GM21390 (cell line): Measurements from ENCODE around the gene MARK4.
"Not testable (repeated sequence)": the region's sequence is repeated elsewhere in the genome, so short reads cannot be mapped to it uniquely, and the experiment has no call there.

Source experiments
- ATAC-seq: cut with Tn5 transposase; IDR thresholded peaks from one replicate; pipeline ENCODE4 v1.9.1; 2021; ENCODE audit not compliant: unreplicated experiment

Gene MARK4

DNA sequence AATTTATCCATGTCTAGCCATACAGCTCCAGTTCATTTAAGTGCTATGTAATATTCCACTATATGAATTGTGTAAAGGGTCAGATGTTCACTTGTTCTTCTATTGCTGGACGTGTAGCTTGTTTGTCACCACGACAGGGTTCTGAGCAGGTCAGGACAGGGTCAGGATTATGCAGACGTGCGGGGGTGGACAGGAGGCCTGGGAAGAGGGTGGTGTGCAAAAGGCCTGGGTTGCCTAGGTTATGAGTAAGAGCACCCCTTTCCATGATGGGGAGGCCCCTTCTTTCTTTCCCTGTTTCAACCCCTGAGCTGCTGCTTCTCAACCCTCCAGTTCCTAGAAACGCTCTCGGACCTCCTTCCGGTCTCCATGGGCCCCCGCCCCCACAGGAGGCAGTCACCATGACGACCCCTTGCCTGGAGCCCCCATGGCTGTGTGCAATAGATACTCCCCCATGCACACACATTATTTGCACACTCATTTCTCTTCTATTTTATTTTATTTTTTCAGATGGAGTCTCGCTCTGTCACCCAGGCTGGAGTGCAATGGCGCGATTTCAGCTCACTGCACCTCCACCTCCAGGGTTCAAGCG lies 7.8 kb upstream of the MARK4 start:
- ATAC-seq = no peak

DNA sequence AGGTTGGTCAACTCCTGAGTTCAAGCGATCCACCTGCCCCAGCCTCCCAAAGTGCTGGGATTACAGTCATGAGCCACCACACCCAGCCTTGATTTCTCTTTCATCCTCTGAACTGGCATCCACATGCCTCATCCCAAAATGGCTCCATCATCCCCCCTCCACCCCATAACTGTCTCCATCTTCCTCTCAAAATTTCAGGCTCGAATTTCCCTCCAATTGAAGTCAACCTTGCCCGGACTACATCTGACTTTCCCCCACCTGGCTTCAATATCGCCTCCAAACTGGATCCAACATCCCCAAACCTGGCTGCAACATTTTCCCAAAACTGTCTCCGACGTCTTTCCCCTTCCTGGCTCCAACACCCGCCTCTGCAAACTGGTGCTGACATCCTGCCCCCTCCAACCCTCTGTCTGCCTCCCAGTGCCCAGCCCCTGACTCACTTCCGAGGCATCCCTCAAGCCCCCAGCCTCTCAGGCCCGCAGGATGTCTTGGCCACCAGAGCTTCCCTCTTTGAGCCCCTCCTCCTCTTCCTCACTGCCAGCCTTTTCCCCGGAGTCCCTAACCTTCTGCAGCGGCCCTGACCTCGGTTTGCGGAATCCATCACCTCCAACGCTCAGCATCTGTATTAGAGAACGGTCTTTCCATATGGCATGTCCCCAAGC lies 6.8 kb upstream of the MARK4 start:
- ATAC-seq = no peak

DNA sequence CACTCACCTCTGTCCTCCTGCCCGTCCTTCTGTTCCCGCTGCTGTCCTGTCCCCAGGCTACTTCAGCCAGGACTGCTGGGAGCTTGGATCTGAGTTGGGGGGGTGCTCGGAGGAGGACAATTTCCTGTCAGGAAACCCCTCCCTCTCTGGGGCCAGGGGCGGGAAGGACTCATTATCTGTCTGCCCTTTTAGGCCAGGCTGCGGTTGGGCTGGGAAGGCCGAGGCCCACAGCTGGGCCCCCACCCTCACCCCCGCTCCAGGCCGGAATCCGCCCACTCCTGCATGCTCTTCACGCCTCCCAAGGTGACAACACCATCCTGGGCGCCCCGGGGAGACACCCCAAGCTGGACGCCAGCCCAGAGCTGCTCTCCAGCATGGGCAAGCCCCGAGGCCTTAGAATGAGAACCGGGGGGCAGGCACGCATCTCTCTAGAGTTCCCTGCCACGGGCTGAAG lies 5.7 kb upstream of the MARK4 start, which contains the start of gene EXOC3L2:
Gene EXOC3L2 (minus strand): TSS at position 74 of the 454 bp plus-strand sequence. CDS start 6,362 bp downstream, outside the sequence.
- ATAC-seq = no peak

DNA sequence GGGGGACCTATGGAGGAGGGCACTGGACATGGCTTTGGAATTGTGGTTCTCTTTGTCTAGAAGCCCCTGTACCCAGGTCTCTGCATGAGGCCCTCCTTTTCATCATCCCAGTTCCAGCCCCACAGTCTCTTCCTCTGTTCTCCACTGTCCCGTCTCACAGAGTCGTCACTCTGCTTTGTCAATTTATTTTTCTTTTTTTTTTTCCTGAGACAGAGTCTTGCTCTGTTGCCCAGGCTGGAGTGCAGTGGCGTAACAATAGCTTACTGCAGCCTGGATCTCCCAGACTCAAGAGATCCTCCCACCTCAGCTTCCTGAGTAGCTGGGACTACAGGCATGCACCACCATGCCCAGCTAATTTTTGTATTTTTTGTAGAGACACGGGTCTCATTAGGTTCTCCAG lies 5.2 kb upstream of the MARK4 start:
- no peak for ATAC-seq

DNA sequence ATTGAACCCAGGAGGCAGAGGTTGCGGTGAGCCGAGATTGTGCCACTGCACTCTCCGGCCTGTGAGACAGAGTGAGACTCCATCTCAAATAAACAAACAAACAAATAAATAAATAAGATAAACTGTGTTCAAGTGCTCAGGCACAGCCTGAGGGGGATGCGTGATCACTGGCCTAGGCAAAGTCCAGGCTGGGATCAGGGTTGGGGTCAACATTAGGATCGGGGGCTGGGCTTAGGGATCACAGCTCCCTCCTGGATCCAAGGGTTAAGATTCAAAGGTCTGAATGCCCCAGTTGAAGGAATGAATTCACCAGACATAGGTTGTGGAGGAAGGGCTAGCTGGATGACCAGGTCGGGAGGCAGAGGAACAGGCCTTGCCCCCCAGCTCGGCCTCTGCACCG lies 3.9 kb upstream of the MARK4 start:
- ATAC-seq = no peak

DNA sequence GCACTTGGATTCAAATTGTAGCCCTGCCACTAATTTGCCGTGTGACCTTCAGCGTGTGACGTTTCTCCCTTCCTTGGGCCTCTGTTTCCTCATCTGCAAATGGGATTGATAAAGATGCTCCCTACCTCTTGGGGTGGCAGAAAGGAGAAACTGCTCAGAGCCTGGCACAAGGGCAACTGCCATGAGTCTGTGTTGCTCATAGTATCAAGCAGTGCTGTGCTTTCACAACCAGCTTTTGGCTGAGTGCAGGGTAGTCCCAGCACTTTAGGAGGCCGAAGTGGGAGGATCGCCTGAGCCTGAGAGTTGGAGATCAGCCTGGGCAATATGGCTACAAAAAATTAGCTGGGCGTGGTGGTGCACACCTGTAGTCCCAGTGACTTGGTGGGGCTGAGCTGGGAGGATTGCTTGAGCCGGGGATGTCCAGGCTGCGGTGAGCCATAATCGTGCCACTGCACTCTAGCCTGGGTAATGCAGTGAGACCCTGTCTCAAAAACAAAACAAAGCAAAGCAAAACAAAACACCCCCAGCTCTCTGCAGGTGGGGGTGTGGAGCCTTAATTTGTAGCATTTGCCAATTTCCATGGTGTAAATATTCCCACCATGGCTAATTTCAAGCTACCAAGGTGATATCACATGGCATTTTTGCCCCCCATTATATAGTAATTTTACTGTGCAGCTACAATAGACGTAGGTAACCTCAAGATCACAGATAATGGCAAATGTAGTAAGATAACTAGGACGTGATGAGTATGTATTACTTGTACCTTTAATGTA lies 1.6 kb upstream of the MARK4 start:
- no peak for ATAC-seq

DNA sequence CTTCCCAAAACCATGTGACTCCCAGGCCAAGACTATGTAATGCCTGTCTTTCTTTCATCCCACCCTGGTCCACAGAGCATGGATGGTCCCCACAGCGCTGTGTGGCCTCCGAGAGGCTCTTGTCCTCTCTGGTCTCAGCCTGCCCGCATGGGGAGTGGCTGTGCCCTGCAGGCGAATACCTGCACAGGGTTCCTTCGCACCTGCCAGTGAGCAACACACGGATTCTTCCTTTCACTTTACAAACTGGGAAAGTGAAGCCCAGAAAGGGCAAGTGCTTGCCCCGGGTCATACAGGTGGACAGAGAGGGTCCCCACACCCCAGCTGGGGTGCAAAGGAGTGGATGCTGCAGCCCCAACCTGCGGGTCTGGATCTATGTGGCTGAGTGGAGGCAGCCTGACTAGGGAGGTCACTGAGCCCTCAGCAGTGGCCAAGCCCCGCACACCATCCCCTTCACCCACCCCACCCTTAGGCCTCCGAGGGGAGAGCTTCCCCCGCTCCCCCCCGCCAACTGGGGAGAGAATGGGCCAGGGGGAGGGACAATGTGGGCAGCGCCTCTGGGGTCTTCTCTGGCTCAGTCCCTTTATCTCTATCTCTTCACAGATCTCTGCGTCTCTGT lies 747 bp upstream of the MARK4 start:
- no peak for ATAC-seq

DNA sequence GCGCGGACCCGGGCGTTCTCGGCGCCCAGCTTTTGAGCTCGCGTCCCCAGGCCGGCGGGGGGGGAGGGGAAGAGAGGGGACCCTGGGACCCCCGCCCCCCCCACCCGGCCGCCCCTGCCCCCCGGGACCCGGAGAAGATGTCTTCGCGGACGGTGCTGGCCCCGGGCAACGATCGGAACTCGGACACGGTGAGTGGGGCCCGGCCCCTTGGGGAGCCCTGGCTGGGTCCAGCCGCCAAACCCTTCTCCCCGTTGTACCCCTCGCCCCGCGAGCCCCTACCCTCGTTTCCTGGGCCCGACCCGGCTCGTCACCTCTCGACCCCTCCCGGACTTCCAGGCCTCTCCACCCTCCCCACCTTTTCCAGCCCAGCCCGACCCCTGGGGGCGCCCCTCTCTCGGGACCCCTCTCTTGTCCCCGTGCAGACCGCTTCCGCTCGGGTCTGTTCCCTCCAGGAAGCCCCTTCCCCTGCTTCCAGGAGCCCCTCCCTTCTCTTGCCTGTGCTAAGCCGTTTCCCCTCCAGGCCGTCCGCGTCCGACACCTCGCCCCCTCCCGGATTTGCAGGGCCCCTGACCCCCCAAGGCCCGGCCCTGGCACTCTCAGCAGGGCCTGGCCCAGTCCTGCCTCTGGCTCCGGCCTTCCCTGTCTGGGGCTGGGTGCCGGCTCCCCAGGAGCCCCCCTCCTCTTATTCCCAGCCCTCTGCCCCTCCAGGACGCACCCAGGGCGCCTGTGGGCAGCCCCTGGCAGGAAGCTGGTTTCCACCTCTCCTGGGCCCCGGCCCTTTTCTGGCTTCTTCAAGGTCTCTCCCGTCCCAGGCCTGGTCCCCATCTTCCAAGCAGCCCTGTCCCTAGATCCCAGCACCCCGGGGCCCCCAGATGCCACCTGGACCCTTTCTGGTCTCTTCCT lies 632 bp downstream of the MARK4 start:
- no peak for ATAC-seq

DNA sequence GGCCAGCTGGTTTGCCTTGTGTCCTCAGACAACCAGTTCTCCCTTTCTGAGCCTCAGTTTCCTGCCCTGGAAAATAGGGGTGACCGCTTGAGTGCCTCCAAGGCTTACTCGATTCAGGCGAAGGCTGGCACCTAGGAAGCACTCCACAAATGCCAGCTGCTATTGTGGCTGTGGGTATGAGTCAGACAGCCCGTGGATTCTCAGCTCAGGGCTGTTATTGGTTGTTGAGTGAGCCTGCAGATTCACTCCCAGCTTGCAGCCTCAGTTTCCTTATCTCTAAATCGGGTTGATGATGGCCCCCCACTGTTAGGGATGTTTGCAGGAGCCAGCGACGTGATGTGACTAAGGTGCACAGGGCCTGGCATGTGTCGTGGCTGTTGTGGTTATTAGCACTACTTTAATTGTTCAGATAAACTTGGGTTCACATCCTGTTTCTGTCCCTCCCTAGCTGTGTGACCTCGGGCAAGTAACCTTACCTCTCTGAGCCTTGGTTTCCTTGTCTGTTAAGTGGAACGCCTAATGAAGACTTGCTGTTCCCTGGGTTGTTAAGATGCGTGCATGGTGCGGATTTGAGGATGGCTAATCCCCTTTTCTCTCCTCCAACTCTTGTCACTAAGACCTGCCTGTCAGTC lies 2.4 kb downstream of the MARK4 start:
- ATAC-seq = no peak

DNA sequence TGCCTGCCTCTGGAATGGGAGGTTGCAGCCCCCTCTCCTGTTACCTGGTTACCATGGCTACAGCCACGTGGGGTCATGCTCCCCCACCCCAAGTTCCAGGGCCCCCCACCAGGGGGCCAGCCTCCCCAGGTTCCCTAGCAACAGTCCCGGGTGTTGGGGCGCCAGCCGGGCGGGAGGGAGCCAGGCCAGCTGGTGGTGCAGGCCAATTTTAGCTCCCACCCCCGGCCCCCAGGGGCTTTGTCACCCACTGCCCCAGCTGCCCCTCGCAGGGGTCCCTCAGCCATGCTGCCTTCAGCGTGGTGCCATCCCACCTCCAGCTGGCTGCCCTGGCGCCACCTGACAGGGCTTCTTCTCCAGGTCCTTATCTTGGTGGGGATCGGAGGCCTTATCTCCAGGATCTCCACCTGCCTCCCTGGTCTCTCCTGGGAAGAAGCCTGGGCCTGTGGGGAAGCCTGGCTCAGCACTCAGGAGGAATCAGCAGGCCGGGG lies 3.0 kb downstream of the MARK4 start:
- no peak for ATAC-seq

DNA sequence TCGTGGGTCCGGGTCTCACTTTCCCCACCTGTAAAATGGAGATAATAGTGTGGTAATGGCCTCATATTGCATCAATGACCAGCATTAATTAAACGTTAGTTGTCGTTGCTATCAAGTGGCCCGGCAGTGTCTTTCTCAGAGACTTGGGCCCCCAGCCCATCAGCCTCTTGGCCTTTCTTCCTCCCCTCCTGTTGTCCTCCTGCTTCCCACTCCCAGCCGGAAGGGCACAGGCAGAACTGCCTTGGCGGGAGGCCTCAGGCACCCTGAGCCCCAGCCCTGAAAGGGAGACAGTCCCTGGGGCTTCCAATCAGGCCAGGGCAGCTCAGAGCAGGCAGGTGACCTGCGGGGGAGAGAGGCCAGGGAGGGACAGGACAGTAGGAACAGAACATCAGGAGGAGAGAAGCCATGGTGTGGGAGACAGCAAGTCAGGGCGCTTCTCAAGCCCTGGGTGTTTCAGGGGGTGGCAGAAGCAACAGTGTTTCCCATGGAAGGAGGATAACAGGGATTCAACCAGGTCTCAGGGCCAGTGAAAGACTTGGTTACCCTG lies 4.6 kb downstream of the MARK4 start:
- ATAC-seq = no peak

DNA sequence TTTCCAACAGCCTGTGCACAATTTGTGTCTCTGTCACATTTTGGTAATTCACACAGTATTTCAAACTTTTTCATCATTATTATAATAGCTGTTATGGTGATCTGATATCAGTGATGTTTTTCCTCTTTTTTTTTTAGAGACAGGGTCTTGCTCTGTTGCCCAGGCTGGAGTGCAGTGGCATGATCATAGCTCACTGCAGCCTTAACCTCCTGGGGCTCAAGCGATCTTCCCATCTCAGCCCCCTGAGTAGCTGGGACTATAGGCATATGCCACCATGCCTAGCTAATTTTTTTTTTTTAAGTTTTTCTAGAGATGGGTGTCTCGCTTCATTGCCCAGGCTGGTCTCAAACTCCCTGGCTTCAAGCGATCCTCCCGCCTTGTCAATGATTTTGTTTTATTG lies 5.8 kb downstream of the MARK4 start:
- ATAC-seq = no peak

DNA sequence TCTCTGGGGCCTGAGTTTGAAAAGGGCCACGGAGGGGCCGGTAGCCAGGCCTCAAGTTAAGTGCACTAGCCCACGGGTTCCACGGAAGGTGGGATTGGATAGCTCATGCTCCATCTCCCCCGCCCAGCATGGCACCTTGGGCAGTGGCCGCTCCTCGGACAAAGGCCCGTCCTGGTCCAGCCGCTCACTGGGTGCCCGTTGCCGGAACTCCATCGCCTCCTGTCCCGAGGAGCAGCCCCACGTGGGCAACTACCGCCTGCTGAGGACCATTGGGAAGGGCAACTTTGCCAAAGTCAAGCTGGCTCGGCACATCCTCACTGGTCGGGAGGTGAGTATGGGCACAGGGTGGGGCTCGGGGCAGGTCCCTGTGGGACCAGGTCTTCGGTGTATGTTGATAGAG lies 7.8 kb downstream of the MARK4 start:
- no peak for ATAC-seq

DNA sequence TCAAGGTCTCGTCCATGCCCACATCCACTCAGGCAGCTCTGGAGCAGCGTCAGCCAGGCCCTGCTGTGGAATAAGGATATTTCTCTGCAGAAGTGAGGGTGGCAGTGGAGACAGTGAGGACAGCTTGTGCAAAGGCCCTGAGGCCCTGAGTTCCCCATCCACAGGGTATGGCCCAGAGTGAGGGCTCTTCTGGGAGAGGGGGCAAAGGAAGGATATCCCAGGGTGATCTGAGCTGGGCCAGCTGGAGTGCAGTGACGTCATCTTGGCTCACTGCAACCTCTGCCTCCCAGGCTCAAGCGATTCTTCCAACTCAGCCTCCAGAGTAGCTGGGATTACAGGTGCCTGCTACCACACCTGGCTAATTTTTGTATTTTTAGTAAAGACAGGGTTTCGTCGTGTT lies 11.5 kb downstream of the MARK4 start:
- ATAC-seq = no peak

DNA sequence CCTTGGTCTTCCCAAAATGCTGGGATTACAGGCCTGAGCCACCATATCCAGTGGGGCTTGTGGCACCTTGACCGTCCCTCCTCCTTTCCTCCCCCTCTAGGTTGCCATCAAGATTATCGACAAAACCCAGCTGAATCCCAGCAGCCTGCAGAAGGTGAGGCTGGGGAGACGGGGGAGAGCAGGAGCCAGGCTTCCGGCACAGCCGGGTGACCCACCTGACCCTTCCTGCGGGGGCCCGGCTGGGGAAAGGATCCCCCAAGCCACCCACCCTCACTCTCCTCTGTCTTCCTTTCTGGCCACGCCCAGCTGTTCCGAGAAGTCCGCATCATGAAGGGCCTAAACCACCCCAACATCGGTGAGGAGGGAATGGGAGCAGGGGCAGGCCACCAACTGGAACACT lies 11.9 kb downstream of the MARK4 start:
- no peak for ATAC-seq

DNA sequence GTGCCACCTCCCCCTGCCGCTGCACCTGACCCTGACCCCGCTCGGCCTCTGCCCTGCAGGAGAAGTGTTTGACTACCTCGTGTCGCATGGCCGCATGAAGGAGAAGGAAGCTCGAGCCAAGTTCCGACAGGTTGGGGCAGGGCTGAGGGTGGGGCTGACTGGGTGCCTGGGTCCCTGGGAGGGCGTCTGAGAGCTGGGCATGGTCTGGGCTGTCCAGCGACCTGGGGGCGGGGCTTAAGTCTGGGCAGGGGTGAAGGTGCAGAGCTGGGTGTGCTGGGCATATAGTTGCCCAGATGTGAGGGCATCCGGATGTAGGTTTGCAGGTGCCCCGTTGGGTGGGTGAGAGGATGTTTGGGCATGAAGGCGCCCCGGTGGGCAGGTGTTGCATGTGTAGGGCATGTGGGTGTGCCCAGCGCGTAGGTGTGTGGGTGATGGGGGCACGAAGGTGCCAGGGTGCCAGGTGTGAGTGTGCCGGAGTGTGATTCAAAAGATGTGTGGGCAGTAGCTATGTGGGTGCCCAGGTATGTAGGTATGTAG lies 13.8 kb downstream of the MARK4 start:
- no peak for ATAC-seq

DNA sequence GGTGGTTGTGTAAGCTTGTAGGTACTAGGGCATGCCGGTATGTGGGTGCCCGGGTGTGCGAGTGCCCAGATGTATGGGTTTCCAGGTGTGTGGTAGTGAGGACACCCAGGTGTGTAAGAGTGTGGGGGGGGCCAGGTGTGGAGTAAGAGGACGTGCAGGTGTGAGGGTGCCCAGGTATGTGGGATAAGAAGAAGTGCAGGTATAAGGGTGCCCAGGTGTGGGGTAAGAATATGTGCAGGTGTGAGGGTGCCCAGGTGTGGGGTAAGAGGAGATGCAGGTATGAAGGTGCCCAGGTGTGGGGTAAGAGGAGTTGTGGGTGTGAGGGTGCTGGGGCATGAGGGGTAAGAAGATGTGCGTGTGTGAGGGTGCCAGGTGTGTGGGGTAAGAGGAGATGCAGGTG lies 14.3 kb downstream of the MARK4 start:
- no peak for ATAC-seq

DNA sequence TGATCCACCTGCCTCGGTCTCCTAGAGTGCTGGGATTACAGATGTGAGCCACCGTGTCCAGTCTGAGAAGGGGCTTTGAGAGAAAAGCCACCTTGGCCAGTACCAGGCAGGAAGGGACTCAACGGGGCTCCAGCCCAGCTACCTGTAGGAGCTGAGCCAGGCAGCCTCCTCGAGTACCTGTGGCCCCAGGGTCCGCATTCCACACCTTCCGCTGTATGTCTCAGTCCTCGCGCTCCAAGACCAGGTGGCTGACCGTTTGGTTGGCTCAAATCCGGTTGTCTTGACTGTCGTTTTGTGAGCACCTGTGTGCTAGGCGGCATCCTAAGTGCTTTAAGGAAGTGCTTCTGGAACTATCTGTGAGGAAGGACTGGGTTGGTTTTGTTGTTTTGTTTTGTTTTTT lies 16.2 kb downstream of the MARK4 start:
- ATAC-seq = no peak

DNA sequence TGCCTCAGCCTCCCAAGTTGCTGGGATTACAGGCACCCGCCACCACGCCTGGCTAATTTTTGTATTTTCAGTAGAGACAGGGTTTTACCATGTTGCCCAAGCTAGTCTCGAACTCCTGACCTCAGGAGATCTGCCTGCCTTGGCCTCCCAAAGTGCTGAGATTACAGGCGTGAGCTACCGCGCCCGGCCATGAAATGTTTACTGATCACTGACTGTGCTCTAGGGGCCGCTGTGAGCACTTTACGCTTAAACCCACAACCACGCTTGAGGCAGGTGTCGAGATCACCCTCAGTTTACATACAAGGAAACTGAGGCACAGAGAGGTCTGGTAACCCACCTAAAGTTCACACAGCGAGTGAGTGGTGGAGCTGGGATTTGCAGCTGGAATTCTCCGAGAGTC lies 18.9 kb downstream of the MARK4 start:
- not testable (repeated sequence) for ATAC-seq
